GM23338 (cell line): ENCODE data around the gene DST. TPM values are rescaled to one million over a fixed set of nuclear protein-coding genes. Genes with fewer than 3 reads are reported as not detected.

Source experiments
- ATAC-seq: fragments of 200-7000 bp; cut with Tn5 transposase; 3 replicates; pipeline ENCODE4 v1.9.1; 2020
- DNase-seq: peaks from one replicate; pipeline ENCODE4 v3.0.0-alpha.2; 2015; ENCODE audit warnings: low spot score
- H2AFZ ChIP-seq: fragments of 200-600 bp; sonication (generic); 2 replicates; pipeline ENCODE4 v1.8.0; 2016; ENCODE audit warnings: antibody characterized with exemption, mild to moderate bottlenecking, moderate library complexity
- H3F3A ChIP-seq: fragments of 200-600 bp; sonication (generic); replicated peaks from 2 replicates; pipeline ENCODE4 v1.8.0; 2017; ENCODE audit warnings: antibody characterized with exemption, mixed run types, low read depth
- H3K27ac ChIP-seq: fragments of 200-600 bp; sonication (generic); 2 replicates; pipeline ENCODE4 v1.6.1; 2016; ENCODE audit warnings: low read depth
- H3K27me3 ChIP-seq: fragments of 200-600 bp; sonication (generic); 2 replicates; pipeline ENCODE4 v1.8.0; 2016; ENCODE audit warnings: mild to moderate bottlenecking, mixed run types, moderate library complexity; ENCODE audit not compliant: insufficient read depth
- H3K36me3 ChIP-seq: fragments of 200-600 bp; sonication (generic); 2 replicates; pipeline ENCODE4 v1.8.0; 2016; ENCODE audit warnings: mild to moderate bottlenecking; ENCODE audit not compliant: insufficient read depth
- H3K4me1 ChIP-seq: fragments of 200-600 bp; sonication (generic); 2 replicates; pipeline ENCODE4 v1.8.0; 2016; ENCODE audit warnings: mild to moderate bottlenecking, moderate library complexity; ENCODE audit not compliant: insufficient read depth
- H3K4me2 ChIP-seq: fragments of 200-600 bp; sonication (generic); 2 replicates; pipeline ENCODE4 v1.7.1; 2017; ENCODE audit warnings: mixed run types
- H3K4me3 ChIP-seq: fragments of 200-600 bp; sonication (generic); 2 replicates; pipeline ENCODE4 v1.6.1; 2016; ENCODE audit warnings: mixed run types
- H3K79me2 ChIP-seq: fragments of 200-600 bp; sonication (generic); replicated peaks from 2 replicates; pipeline ENCODE4 v1.8.0; 2017; ENCODE audit warnings: mild to moderate bottlenecking; ENCODE audit not compliant: insufficient read depth
- H3K9me2 ChIP-seq: fragments of 200-600 bp; sonication (generic); 2 replicates; pipeline ENCODE4 v1.8.0; 2017; ENCODE audit not compliant: insufficient read depth
- H4K20me1 ChIP-seq: fragments of 200-600 bp; sonication (generic); replicated peaks from 2 replicates; pipeline ENCODE4 v1.8.0; 2017; ENCODE audit warnings: mild to moderate bottlenecking; ENCODE audit not compliant: insufficient read depth
- H3K27ac Mint-ChIP-seq: 2 replicates; pipeline ENCODE4 v1.8.0; 2020; ENCODE audit warnings: inconsistent platforms, mild to moderate bottlenecking, moderate library complexity, mixed read lengths
- H3K27me3 Mint-ChIP-seq: 3 replicates; pipeline ENCODE4 v1.8.0; 2022; ENCODE audit warnings: low read depth, mild to moderate bottlenecking, moderate library complexity, mixed read lengths, inconsistent platforms; ENCODE audit not compliant: insufficient read depth, poor library complexity
- H3K36me3 Mint-ChIP-seq: 3 replicates; pipeline ENCODE4 v1.8.0; 2021; ENCODE audit warnings: low read depth, mild to moderate bottlenecking, inconsistent platforms, moderate library complexity, mixed read lengths
- H3K4me1 Mint-ChIP-seq: 3 replicates; pipeline ENCODE4 v1.8.0; 2020; ENCODE audit warnings: mild to moderate bottlenecking, inconsistent platforms, mixed read lengths
- H3K4me3 Mint-ChIP-seq: 3 replicates; pipeline ENCODE4 v1.8.0; 2021; ENCODE audit warnings: moderate library complexity, mild to moderate bottlenecking, inconsistent platforms, mixed read lengths
- H3K9me3 Mint-ChIP-seq: 3 replicates; pipeline ENCODE4 v1.8.0; 2020; ENCODE audit warnings: moderate library complexity, mild to moderate bottlenecking, inconsistent platforms, mixed read lengths
- CREB1 ChIP-seq: fragments of 250-450 bp; sonication (Bioruptor Pico); IDR thresholded peaks from 2 replicates; pipeline ENCODE4 v1.5.0; 2020; ENCODE audit warnings: low read depth, mild to moderate bottlenecking, moderate library complexity
- CTCF ChIP-seq, 2 experiments: fragments of 200-600 bp in 1 of 2; sonication (generic) in 1 of 2; conservative IDR thresholded peaks; 2 replicates each; pipeline versions ENCODE4 v1.5.1 to v1.6.1; 2016 to 2017; ENCODE audit warnings: antibody characterized with exemption in 2 of 2, low read depth in 2 of 2, mild to moderate bottlenecking in 2 of 2, moderate library complexity in 1 of 2
- JUNB ChIP-seq: IDR thresholded peaks from one replicate; pipeline ENCODE4 v1.6.1; 2016; ENCODE audit warnings: antibody characterized with exemption; ENCODE audit not compliant: unreplicated experiment
- NANOG ChIP-seq: IDR thresholded peaks from 2 replicates; pipeline ENCODE4 v1.6.1; 2016; ENCODE audit warnings: antibody characterized with exemption, borderline replicate concordance
- POLR2AphosphoS5 ChIP-seq: IDR thresholded peaks from 2 replicates; pipeline ENCODE4 v1.6.1; 2016; ENCODE audit warnings: antibody characterized with exemption, low read depth
- REST ChIP-seq: IDR thresholded peaks from one replicate; pipeline ENCODE4 v1.6.1; 2018; ENCODE audit warnings: antibody characterized with exemption; ENCODE audit not compliant: unreplicated experiment
- STAT1 ChIP-seq: IDR thresholded peaks from one replicate; pipeline ENCODE4 v1.6.1; 2016; ENCODE audit warnings: antibody characterized with exemption; ENCODE audit not compliant: unreplicated experiment
- ZNF114 ChIP-seq: fragments of 250-450 bp; sonication (Bioruptor Pico); IDR thresholded peaks from 2 replicates; pipeline ENCODE4 v1.5.0; 2020; ENCODE audit warnings: mild to moderate bottlenecking, moderate library complexity
- ZNF331 ChIP-seq: fragments of 250-450 bp; sonication (Bioruptor Pico); IDR thresholded peaks from 2 replicates; pipeline ENCODE4 v1.5.0; 2020; ENCODE audit warnings: low read depth, mild to moderate bottlenecking, moderate library complexity
- polyA plus RNA-seq: library from polyadenylated mRNA; unstranded; fragments of >200 nt; fragmentation: Nextera tagmentation; extraction: Ambion mirVana; gene quantifications from 2 replicates; pipeline ENCODE4 v1.2.1, GENCODE V29; 2016
- total RNA-seq: library from RNA; depleted of rRNA; stranded (reverse); fragments of >200 nt; shearing (Covaris generic); gene quantifications from 2 replicates; pipeline ENCODE4 v1.2.3, GENCODE V29; 2014
- TF ChIP-seq, protein P1 (sequence below): IDR thresholded peaks from 2 replicates; pipeline ENCODE4 v1.6.1; 2016; ENCODE audit warnings: antibody characterized with exemption

The DST gene
- total and polyA plus RNA-seq, 2 experiments from 2014 or later: 88.7 to 188 TPM

- Mint-ChIP-seq H3K27ac (0 out of 2 replicates have a peak overlapping the region, but pooled peaks have one; percentile 4), H3K9me3 (no peaks in the 10 kb centered on the region), H3K4me1 (peaks cover 30% of the 10 kb centered on the region), H3K4me3 (no peak overlapping the region), H3K36me3 (peaks cover 8% of the 10 kb centered on the region; the same call in 1 of the 3 replicates), H3K27me3 (no peaks in the 10 kb centered on the region)
- H2AFZ ChIP-seq: no peak overlapping the region
- TF ChIP-seq CTCF (conservative IDR thresholded peaks at IDR 0.05; ENCODE audit: low read depth in 2 of 2): no peak
- TF ChIP-seq NANOG: 0 out of 2 replicates have a peak, but pooled peaks have one; percentile 5
- no peak overlapping the region for H3K27ac ChIP-seq
- DNase-seq: peak; percentile 77
- H3K4me1 ChIP-seq: peaks cover 19% of the 10 kb centered on the region
- no peak overlapping the region for H3K4me3 ChIP-seq
- no peaks in the 10 kb centered on the region for H3K27me3 ChIP-seq
- peak; percentile 98 for ATAC-seq
- H3K79me2 ChIP-seq: peaks cover 21% of the 10 kb centered on the region
- H4K20me1 ChIP-seq: no peaks in the 10 kb centered on the region
- no peaks in the 10 kb centered on the region for H3K36me3 ChIP-seq
- no peaks in the 10 kb centered on the region for H3F3A ChIP-seq
- peak overlapping the region; percentile 44; the same call in 1 of the 2 replicates for H3K4me2 ChIP-seq
- H3K9me2 ChIP-seq: no peaks in the 10 kb centered on the region
Measured at GRCh38 chr6:56534680-56535419, 107.8 kb downstream of the DST start.

DNA sequence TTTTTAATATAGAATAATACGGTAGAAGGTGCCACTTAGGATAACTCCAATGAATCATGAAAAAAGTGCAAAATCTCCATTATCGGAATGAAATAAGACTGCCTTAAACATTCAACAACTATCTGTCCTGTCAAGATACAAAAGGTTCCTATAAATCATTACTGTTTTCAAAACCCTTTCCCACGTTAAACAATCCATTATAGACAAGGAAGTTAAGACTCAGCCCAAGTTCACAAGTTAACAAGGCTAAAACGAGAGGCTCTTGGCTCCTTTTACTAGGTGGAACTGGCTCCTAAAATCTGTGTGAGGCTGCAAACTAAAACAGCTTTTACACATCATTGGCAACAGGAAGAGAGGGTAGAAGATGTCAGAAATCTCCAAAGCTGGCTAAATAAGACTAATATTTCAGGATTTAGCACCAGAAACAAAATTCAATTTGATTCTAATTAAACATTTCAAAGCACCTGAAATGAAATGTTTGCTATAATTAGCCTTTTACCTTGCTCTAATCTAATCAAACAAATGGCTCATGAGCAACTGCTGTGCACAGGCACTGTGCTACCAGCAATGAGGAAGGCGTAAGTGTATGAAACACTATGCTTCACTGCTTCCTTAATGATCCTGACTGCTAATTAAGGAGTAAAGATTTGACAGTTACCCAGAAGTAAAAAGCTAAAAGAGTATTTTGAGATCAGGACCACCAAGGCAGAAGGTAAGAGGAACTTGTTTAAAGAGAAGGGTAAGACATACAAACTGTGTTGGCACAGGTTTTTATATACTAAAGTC, 109.7 kb downstream of the DST start:
- Mint-ChIP-seq H3K36me3 (peaks cover 18% of the 10 kb centered on the region), H3K4me3 (no peak overlapping the region), H3K27me3 (no peaks in the 10 kb centered on the region), H3K9me3 (no peaks in the 10 kb centered on the region), H3K27ac (no peak overlapping the region), H3K4me1 (peaks cover 25% of the 10 kb centered on the region)
- Histone ChIP-seq H3K4me3 (no peak overlapping the region), H3K36me3 (no peaks in the 10 kb centered on the region), H3K27ac (0 out of 2 replicates have a peak overlapping the region, but pooled peaks have one; percentile 15), H4K20me1 (no peaks in the 10 kb centered on the region), H3K9me2 (no peaks in the 10 kb centered on the region), H3K79me2 (peaks cover 2% of the 10 kb centered on the region), H3K27me3 (no peaks in the 10 kb centered on the region), H3K4me1 (peaks cover 14% of the 10 kb centered on the region), H3F3A (no peaks in the 10 kb centered on the region), H2AFZ (no peak overlapping the region), H3K4me2 (no peak overlapping the region)
- DNase-seq (no peak), ATAC-seq (no peak)
- TF ChIP-seq STAT1 (no peak), POLR2AphosphoS5 (no peak), CTCF (conservative IDR thresholded peaks at IDR 0.05; ENCODE audit: low read depth in 2 of 2) (no peak), ZNF331 (CRISPR knock-in tag) (no peak), JUNB (no peak), ZNF114 (CRISPR knock-in tag) (no peak), CREB1 (CRISPR knock-in tag) (no peak), REST (no peak)
- TF ChIP-seq, protein P1, sequence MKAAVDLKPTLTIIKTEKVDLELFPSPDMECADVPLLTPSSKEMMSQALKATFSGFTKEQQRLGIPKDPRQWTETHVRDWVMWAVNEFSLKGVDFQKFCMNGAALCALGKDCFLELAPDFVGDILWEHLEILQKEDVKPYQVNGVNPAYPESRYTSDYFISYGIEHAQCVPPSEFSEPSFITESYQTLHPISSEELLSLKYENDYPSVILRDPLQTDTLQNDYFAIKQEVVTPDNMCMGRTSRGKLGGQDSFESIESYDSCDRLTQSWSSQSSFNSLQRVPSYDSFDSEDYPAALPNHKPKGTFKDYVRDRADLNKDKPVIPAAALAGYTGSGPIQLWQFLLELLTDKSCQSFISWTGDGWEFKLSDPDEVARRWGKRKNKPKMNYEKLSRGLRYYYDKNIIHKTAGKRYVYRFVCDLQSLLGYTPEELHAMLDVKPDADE: no peak
